Calu3 (cell line): Measurements from ENCODE around the gene MTA1. TPM values are rescaled to one million over a fixed set of nuclear protein-coding genes. Genes with fewer than 3 reads are reported as not detected.

ENCODE experiments used
- BruUV-seq: library from RNA; stranded (reverse); fragments of 400-500 nt; replicated peaks from 2 replicates; lab custom pipeline; 2021; lab: Mats Ljungman, UMichigan
- CTCF ChIA-PET: fragments of 300-600 bp; sonication (Branson Sonifier 250); formaldehyde crosslinking; loops from one replicate; lab custom pipeline; 2022; ENCODE audit warnings: antibody characterized with exemption; lab: Charles Lee
- DNase-seq: peaks from one replicate; pipeline ENCODE4 v3.0.0; 2022
- H3K27ac Mint-ChIP-seq: one replicate; pipeline ENCODE4 v1.8.0; 2022; ENCODE audit warnings: mixed read lengths; ENCODE audit not compliant: unreplicated experiment
- H3K27me3 Mint-ChIP-seq: one replicate; pipeline ENCODE4 v1.8.0; 2022; ENCODE audit warnings: mixed read lengths; ENCODE audit not compliant: unreplicated experiment
- H3K36me3 Mint-ChIP-seq: one replicate; pipeline ENCODE4 v1.8.0; 2022; ENCODE audit warnings: mild to moderate bottlenecking, moderate library complexity, mixed read lengths; ENCODE audit not compliant: insufficient read depth, unreplicated experiment
- H3K4me1 Mint-ChIP-seq: one replicate; pipeline ENCODE4 v1.8.0; 2022; ENCODE audit warnings: mild to moderate bottlenecking, low read depth, mixed read lengths; ENCODE audit not compliant: unreplicated experiment
- H3K4me3 Mint-ChIP-seq: one replicate; pipeline ENCODE4 v1.8.0; 2022; ENCODE audit warnings: mild to moderate bottlenecking, low read depth, moderate library complexity, mixed read lengths; ENCODE audit not compliant: unreplicated experiment
- H3K9me3 Mint-ChIP-seq: one replicate; pipeline ENCODE4 v1.8.0; 2022; ENCODE audit warnings: low read depth, mixed read lengths; ENCODE audit not compliant: unreplicated experiment
- CTCF ChIP-seq: fragments of 200-600 bp; IDR thresholded peaks from one replicate; pipeline ENCODE4 v1.8.0; 2022; ENCODE audit warnings: antibody characterized with exemption; ENCODE audit not compliant: unreplicated experiment
- intact Hi-C: fragments of 100-400 bp; cut with micrococcal nuclease; formaldehyde crosslinking; loops from one replicate; pipeline ENCODE4 v1.10.0; 2022; ENCODE audit not compliant: unreplicated experiment
- total RNA-seq: library from RNA; stranded (reverse); gene quantifications from 2 replicates; pipeline ENCODE4 v1.2.3, GENCODE V29; 2022

The MTA1 gene
- total RNA-seq, 1 experiment from 2014 or later, result 168 TPM

- intact Hi-C loops, result no loop called here
- no peak for DNase-seq
- TF ChIP-seq CTCF, result no peak
- BruUV-seq, result no TSS peak
- Mint-ChIP-seq H3K36me3 (peaks cover 22% of the 10 kb centered on the region), H3K9me3 (no peaks in the 10 kb centered on the region), H3K4me1 (peaks cover 9% of the 10 kb centered on the region), H3K27me3 (peaks cover 23% of the 10 kb centered on the region), H3K27ac (no peak overlapping the region), H3K4me3 (peak overlapping the region; percentile 17)
- CTCF ChIA-PET, result interaction anchor here (0.6 kb wide), 1 partner anchor 57 kb away, joined by 3 read pairs; no protein-coding TSS in a partner anchor
These were observed 3.9 kb upstream of the MTA1 start for GRCh38 chr14:105415481-105416428.

- H3K4me3 Mint-ChIP-seq, result no peak overlapping the region
- no peaks in the 10 kb centered on the region for H3K9me3 Mint-ChIP-seq
- H3K4me1 Mint-ChIP-seq, result peaks cover 18% of the 10 kb centered on the region
- TSS peak; percentile 43 for BruUV-seq
- peaks cover 18% of the 10 kb centered on the region for H3K27me3 Mint-ChIP-seq
- no peak overlapping the region for H3K27ac Mint-ChIP-seq
- peaks cover 28% of the 10 kb centered on the region for H3K36me3 Mint-ChIP-seq
- DNase-seq, result no peak
- no peak for TF ChIP-seq CTCF
- intact Hi-C loops, result no loop called here
- CTCF ChIA-PET, result interaction anchor here (0.7 kb wide), 1 partner anchor 1330 kb away, joined by 4 read pairs; no protein-coding TSS in a partner anchor
These were observed 3.0 kb upstream of the MTA1 start for GRCh38 chr14:105416671-105417070.

- Mint-ChIP-seq H3K4me3 (no peak overlapping the region), H3K4me1 (peaks cover 27% of the 10 kb centered on the region), H3K27me3 (peaks cover 12% of the 10 kb centered on the region), H3K36me3 (peaks cover 34% of the 10 kb centered on the region), H3K27ac (no peak overlapping the region), H3K9me3 (no peaks in the 10 kb centered on the region)
- no TSS peak for BruUV-seq
- CTCF ChIA-PET, result interaction anchor here (0.5 kb wide), 1 partner anchor 104 kb away, joined by 4 read pairs; no protein-coding TSS in a partner anchor
- intact Hi-C loops, result no loop called here
- DNase-seq, result no peak
- TF ChIP-seq CTCF, result no peak
These were observed 1.9 kb upstream of the MTA1 start for GRCh38 chr14:105417690-105418121.

GRCh38 chr14:105418269-105419194 lies 1.1 kb upstream of the MTA1 start:
- BruUV-seq, result no TSS peak
- Mint-ChIP-seq H3K27ac (no peak overlapping the region), H3K4me1 (peaks cover 27% of the 10 kb centered on the region), H3K4me3 (peak overlapping the region; percentile 56), H3K36me3 (peaks cover 36% of the 10 kb centered on the region), H3K9me3 (no peaks in the 10 kb centered on the region), H3K27me3 (peaks cover 4% of the 10 kb centered on the region)
- no peak for DNase-seq
- CTCF ChIA-PET, result interaction anchor here (0.5 to 0.6 kb wide), 2 partner anchors 16 to 105 kb away, joined by 4 read pairs; no protein-coding TSS in a partner anchor
- no peak for TF ChIP-seq CTCF
- intact Hi-C loops, result no loop called here
